RWPE1 (cell line): Measurements from ENCODE around the gene KCNJ2.

ENCODE experiments used
- CTCF ChIA-PET: fragments of 350-600 bp; sonication (Branson Sonifier 250); formaldehyde crosslinking; extraction: SDS; loops from one replicate; lab custom pipeline; 2021; lab: Yijun Ruan, JAX
- POLR2A ChIA-PET: fragments of 400-600 bp; formaldehyde crosslinking; extraction: SDS; loops from one replicate; lab custom pipeline; 2020; ENCODE audit warnings: antibody characterized with exemption; ENCODE audit not compliant: low non-redundant PET; lab: Yijun Ruan, JAX
- DNase-seq: peaks from one replicate; pipeline ENCODE4 v3.0.0; 2012; ENCODE audit warnings: low spot score
- H3K27ac ChIP-seq: fragments of 450-650 bp; 2 replicates; pipeline ENCODE4 v1.5.1; 2017
- CTCF ChIP-seq: fragments of 450-650 bp; conservative IDR thresholded peaks from 2 replicates; pipeline ENCODE4 v1.5.1; 2017; ENCODE audit warnings: low read depth, mild to moderate bottlenecking

Gene KCNJ2

GRCh38 chr17:70124723-70125122 lies 44.6 kb upstream of the KCNJ2 start:
- no peak for TF ChIP-seq CTCF
- no peak for DNase-seq
- no peak overlapping the region for H3K27ac ChIP-seq
- ChIA-PET CTCF (no interaction called here), POLR2A (no interaction called here)

GRCh38 chr17:70127221-70127873 lies 42.0 kb upstream of the KCNJ2 start:
- H3K27ac ChIP-seq = no peak overlapping the region
- ChIA-PET CTCF (interaction anchor here (0.7 kb wide), 1 partner anchor 15 kb away, joined by 3 read pairs; no protein-coding TSS in a partner anchor), POLR2A (no interaction called here)
- no peak for DNase-seq
- no peak for TF ChIP-seq CTCF

- TF ChIP-seq CTCF = no peak
- CTCF ChIA-PET = no interaction called here
- POLR2A ChIA-PET = no interaction called here
- H3K27ac ChIP-seq = no peak overlapping the region
- DNase-seq = no peak
Measured at GRCh38 chr17:70128727-70129238, 40.5 kb upstream of the KCNJ2 start.

- ChIA-PET POLR2A (no interaction called here), CTCF (no interaction called here)
- no peak for DNase-seq
Measured at GRCh38 chr17:70130289-70130688, 39.0 kb upstream of the KCNJ2 start.

GRCh38 chr17:70132505-70132904 lies 36.8 kb upstream of the KCNJ2 start:
- CTCF ChIA-PET = interaction anchor here (0.6 kb wide), 1 partner anchor 535 kb away, joined by 3 read pairs; no protein-coding TSS in a partner anchor
- DNase-seq = no peak
- POLR2A ChIA-PET = no interaction called here
- no peak overlapping the region for H3K27ac ChIP-seq
- TF ChIP-seq CTCF = no peak

More at GRCh38 chr17:70130289-70130688, 39.0 kb upstream of the KCNJ2 start:
- TF ChIP-seq CTCF = no peak
- no peak overlapping the region for H3K27ac ChIP-seq

- ChIA-PET CTCF (no interaction called here), POLR2A (no interaction called here)
- no peak for DNase-seq
- TF ChIP-seq CTCF = no peak
- no peak overlapping the region for H3K27ac ChIP-seq
Measured at GRCh38 chr17:70134042-70134441, 35.3 kb upstream of the KCNJ2 start.
